IMR-90 (cell line): ENCODE results near the gene AXL. TPM values are rescaled to one million over a fixed set of nuclear protein-coding genes. Genes with fewer than 3 reads are reported as not detected.

ENCODE experiments used
- ATAC-seq: fragments of 200-7000 bp; cut with Tn5 transposase; 2 replicates; pipeline ENCODE4 v1.9.1; 2020; ENCODE audit warnings: low read depth, mild to moderate bottlenecking, moderate library complexity
- BruUV-seq: library from RNA; stranded (reverse); fragments of 400-500 nt; replicated peaks from 2 replicates; lab custom pipeline; 2021; lab: Mats Ljungman, UMichigan
- CTCF ChIA-PET: fragments of 300-600 bp; formaldehyde crosslinking; extraction: SDS; loops from one replicate; lab custom pipeline; 2021; ENCODE audit warnings: antibody characterized with exemption; lab: Yijun Ruan, JAX
- POLR2A ChIA-PET: fragments of 300-600 bp; sonication (Branson Sonifier 250); formaldehyde crosslinking; loops from one replicate; lab custom pipeline; 2022; ENCODE audit warnings: antibody characterized with exemption; ENCODE audit not compliant: unreplicated experiment; lab: Charles Lee
- DNase-seq: peaks from one replicate; pipeline ENCODE4 v3.0.0; 2013
- H2AFZ ChIP-seq: replicated peaks from 2 replicates; pipeline ENCODE3; 2013; ENCODE audit warnings: low read length, mild to moderate bottlenecking; ENCODE audit not compliant: poor library complexity
- H2AK5ac ChIP-seq: 2 replicates; pipeline ENCODE4 v1.6.1; 2013; ENCODE audit warnings: low read depth, low read length, inconsistent platforms
- H2AK9ac ChIP-seq: replicated peaks from 2 replicates; pipeline ENCODE3; 2013; ENCODE audit warnings: mild to moderate bottlenecking, low read depth, low read length, moderate library complexity; ENCODE audit not compliant: poor library complexity
- H2BK120ac ChIP-seq: 2 replicates; pipeline ENCODE4 v1.6.1; 2013; ENCODE audit warnings: low read depth, low read length, inconsistent platforms
- H2BK15ac ChIP-seq: 3 replicates; pipeline ENCODE4 v1.6.1; 2013; ENCODE audit warnings: low read depth, low read length, inconsistent platforms
- H2BK20ac ChIP-seq: 2 replicates; pipeline ENCODE4 v1.6.1; 2013; ENCODE audit warnings: low read depth, mild to moderate bottlenecking, inconsistent platforms, low read length, moderate library complexity
- H2BK5ac ChIP-seq: 2 replicates; pipeline ENCODE4 v1.6.1; 2013; ENCODE audit warnings: mild to moderate bottlenecking, low read depth, low read length, inconsistent platforms; ENCODE audit not compliant: poor library complexity, severe bottlenecking
- H3K14ac ChIP-seq: replicated peaks from 2 replicates; pipeline ENCODE4 v1.6.1; 2013; ENCODE audit warnings: low read depth, low read length, inconsistent platforms
- H3K18ac ChIP-seq: 2 replicates; pipeline ENCODE4 v1.6.1; 2013; ENCODE audit warnings: low read depth, low read length, control low read depth
- H3K23ac ChIP-seq: 2 replicates; pipeline ENCODE4 v1.6.1; 2013; ENCODE audit warnings: low read depth, low read length, inconsistent platforms
- H3K27ac ChIP-seq: 2 replicates; pipeline ENCODE4 v1.5.1; 2013; ENCODE audit warnings: mild to moderate bottlenecking, control low read depth, low read length; ENCODE audit not compliant: insufficient read depth
- H3K27me3 ChIP-seq: 2 replicates; pipeline ENCODE4 v1.6.1; 2013; ENCODE audit warnings: low read length; ENCODE audit not compliant: control insufficient read depth, insufficient read depth
- H3K36me3 ChIP-seq: 2 replicates; pipeline ENCODE4 v1.6.1; 2013; ENCODE audit warnings: low read length, mixed read lengths; ENCODE audit not compliant: control insufficient read depth, insufficient read depth
- H3K4ac ChIP-seq: 2 replicates; pipeline ENCODE4 v1.6.1; 2013; ENCODE audit warnings: low read depth, low read length, inconsistent platforms
- H3K4me1 ChIP-seq: 2 replicates; pipeline ENCODE4 v1.6.1; 2013; ENCODE audit warnings: low read length, mixed read lengths; ENCODE audit not compliant: control insufficient read depth, insufficient read depth
- H3K4me2 ChIP-seq: 2 replicates; pipeline ENCODE4 v1.6.1; 2013; ENCODE audit warnings: low read depth, mild to moderate bottlenecking, control low read depth, low read length, moderate library complexity
- H3K4me3 ChIP-seq: 2 replicates; pipeline ENCODE4 v1.5.1; 2013; ENCODE audit warnings: low read depth, mild to moderate bottlenecking, control low read depth, low read length, moderate library complexity; ENCODE audit not compliant: insufficient read depth
- H3K56ac ChIP-seq: 2 replicates; pipeline ENCODE4 v1.6.1; 2013; ENCODE audit warnings: low read length, inconsistent platforms; ENCODE audit not compliant: insufficient read depth; ENCODE audit errors: extremely low read depth
- H3K79me1 ChIP-seq, 2 experiments: 2 replicates each; pipeline ENCODE4 v1.6.1; 2013; ENCODE audit warnings: low read length in 2 of 2, inconsistent platforms in 1 of 2, low read depth in 1 of 2
- H3K9ac ChIP-seq: 2 replicates; pipeline ENCODE4 v1.6.1; 2013; ENCODE audit warnings: low read depth, low read length, control low read depth
- H3K9me1 ChIP-seq: 2 replicates; pipeline ENCODE4 v1.6.1; 2013; ENCODE audit warnings: low read length, inconsistent platforms; ENCODE audit not compliant: insufficient read depth
- H3K9me3 ChIP-seq: 2 replicates; pipeline ENCODE4 v1.6.1; 2013; ENCODE audit warnings: low read length; ENCODE audit not compliant: control insufficient read depth, insufficient read depth
- H4K20me1 ChIP-seq: 2 replicates; pipeline ENCODE4 v1.6.1; 2013; ENCODE audit warnings: low read length, inconsistent platforms; ENCODE audit not compliant: insufficient read depth
- H4K5ac ChIP-seq: 2 replicates; pipeline ENCODE4 v1.6.1; 2013; ENCODE audit warnings: mild to moderate bottlenecking, low read depth, low read length, control low read depth
- H4K8ac ChIP-seq, 2 experiments: 2 replicates each; pipeline ENCODE4 v1.6.1; 2013; ENCODE audit warnings: low read depth in 2 of 2, low read length in 2 of 2, control low read depth in 1 of 2, inconsistent platforms in 1 of 2
- H4K91ac ChIP-seq: 2 replicates; pipeline ENCODE4 v1.6.1; 2013; ENCODE audit warnings: low read depth, low read length, inconsistent platforms; ENCODE audit not compliant: insufficient read depth
- FOS ChIP-seq: fragments of 150-350 bp; IDR thresholded peaks from 2 replicates; pipeline ENCODE4 v1.6.1; 2016; ENCODE audit warnings: low read depth, low read length
- MAZ ChIP-seq: IDR thresholded peaks from 2 replicates; pipeline ENCODE4 v1.6.1; 2012; ENCODE audit warnings: low read depth, mild to moderate bottlenecking, low read length, improper control_type of control experiment, moderate library complexity, borderline replicate concordance
- POLR2A ChIP-seq: IDR thresholded peaks from 2 replicates; pipeline ENCODE4 v1.6.1; 2012; ENCODE audit warnings: mild to moderate bottlenecking, low read depth, low read length
- RFX5 ChIP-seq: IDR thresholded peaks from 2 replicates; pipeline ENCODE4 v1.8.0; 2012; ENCODE audit warnings: low read depth, mild to moderate bottlenecking, low read length, moderate library complexity
- WGBS, 2 experiments: methylation state at CpG; one replicate each; pipeline versions ENCODE4 v1.1.5 to v1.1.7; 2013; ENCODE audit warnings: missing lambda C conversion rate in 2 of 2; ENCODE audit not compliant: insufficient read length in 1 of 2; ENCODE audit errors: extremely low coverage in 2 of 2; 5-methylcytosine and 5-hydroxymethylcytosine counted together
- dilution Hi-C: fragments of 300-500 bp; cut with HindIII; formaldehyde crosslinking; loops from one replicate; pipeline ENCODE4 v1.14.3; 2018; ENCODE audit warnings: low sequenced_read_pairs; ENCODE audit not compliant: unreplicated experiment
- in situ Hi-C: fragments of 300-500 bp; cut with MboI; formaldehyde crosslinking; loops from 3 replicates; pipeline ENCODE4 v1.14.3; 2019; ENCODE audit warnings: low sequenced_read_pairs, inconsistent platforms, mixed read lengths
- intact Hi-C: fragments of 100-400 bp; cut with micrococcal nuclease; formaldehyde crosslinking; loops from 2 replicates; pipeline ENCODE4 v1.10.0; 2022
- polyA plus RNA-seq, 3 experiments: library from polyadenylated mRNA; depleted of rRNA; stranded (reverse); fragments of >200 nt; gene quantifications; 2 replicates each; pipeline ENCODE4 v1.2.3, GENCODE V29; 2012; ENCODE audit warnings: low replicate concordance in 1 of 3
- total RNA-seq: library from RNA; depleted of rRNA; stranded (reverse); fragments of >200 nt; gene quantifications from 2 replicates; pipeline ENCODE4 v1.2.3, GENCODE V29; 2012
- TF ChIP-seq, protein P1 (sequence below): fragments of 150-350 bp; IDR thresholded peaks from 2 replicates; pipeline ENCODE4 v1.6.1; 2016; ENCODE audit warnings: low read depth, mild to moderate bottlenecking, low read length, moderate library complexity, borderline replicate concordance

AXL gene
- total and polyA plus RNA-seq, 2 of the 4 experiments (the other 2 are of a cell fraction) = 212 to 466 TPM

DNA sequence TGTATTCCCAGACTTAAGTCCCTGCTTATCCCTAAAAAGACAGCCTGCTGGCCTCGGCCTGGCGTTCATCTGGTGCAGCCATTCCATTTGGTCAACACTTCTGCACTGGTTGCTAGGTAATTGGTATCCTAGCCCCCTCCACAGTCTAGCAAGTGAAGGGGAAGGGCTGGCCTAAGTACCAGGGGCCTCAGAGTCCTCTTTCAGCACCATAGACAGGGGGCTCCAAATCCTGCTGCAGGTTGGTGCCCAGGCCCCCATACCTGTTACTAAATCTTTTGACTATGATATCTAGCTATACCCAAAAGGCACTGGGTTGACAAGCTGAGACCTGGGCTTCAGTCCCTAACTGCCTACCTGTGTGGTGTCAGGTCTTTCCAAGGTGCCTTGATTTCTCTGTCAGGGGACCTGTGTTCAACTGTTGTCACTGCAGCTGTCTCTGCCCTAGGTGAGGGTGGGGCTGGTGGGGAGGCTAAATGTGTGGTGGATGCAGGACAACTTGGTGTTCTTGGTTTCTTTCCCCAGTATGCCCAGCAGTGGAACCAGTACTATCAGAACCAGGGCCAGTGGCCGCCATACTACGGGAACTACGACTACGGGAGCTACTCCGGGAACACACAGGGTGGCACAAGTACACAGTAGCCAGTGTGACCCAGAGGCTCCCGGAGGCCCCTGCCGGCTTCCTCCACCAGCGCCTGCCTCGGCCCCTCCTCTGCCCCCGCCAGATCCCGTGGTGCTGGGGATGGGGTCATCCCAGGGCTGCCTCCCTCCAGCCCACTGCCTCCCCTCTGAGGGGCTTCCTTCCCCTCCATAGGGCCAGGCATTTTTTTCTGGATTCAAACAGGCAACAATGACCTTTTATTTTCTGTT lies 87.1 kb downstream of the AXL start:
- Histone ChIP-seq H3K23ac (no peak overlapping the region), H3K4me2 (no peak overlapping the region), H4K8ac (no peak overlapping the region), H2AFZ (no peak overlapping the region), H2AK9ac (no peak overlapping the region), H3K4me3 (no peak overlapping the region), H3K14ac (no peak overlapping the region), H3K79me1 (peaks cover 14 to 38% of the 10 kb centered on the region in 2 experiments), H2BK15ac (no peak overlapping the region), H3K18ac (no peak overlapping the region), H3K9me1 (no peaks in the 10 kb centered on the region), H3K9ac (no peak overlapping the region), H2BK5ac (no peak overlapping the region), H3K27me3 (no peaks in the 10 kb centered on the region), H4K20me1 (peaks cover 17% of the 10 kb centered on the region; the same call in 1 of the 2 replicates), H2BK120ac (no peak overlapping the region), H3K27ac (no peak overlapping the region), H3K56ac (no peak overlapping the region), H2BK20ac (no peak overlapping the region), H4K91ac (no peak overlapping the region), H2AK5ac (no peak overlapping the region), H3K9me3 (no peaks in the 10 kb centered on the region), H3K4ac (no peak overlapping the region), H3K4me1 (peaks cover 7% of the 10 kb centered on the region), H4K5ac (no peak overlapping the region), H3K36me3 (peaks cover 52% of the 10 kb centered on the region)
- CTCF ChIA-PET = no interaction called here
- POLR2A ChIA-PET = no interaction called here
- dilution Hi-C loops = no loop called here
- BruUV-seq = no TSS peak
- no peak for ATAC-seq
- intact Hi-C loops = no loop called here
- 86% methylated on average over 5 of the region's 13 CpGs; no CpG with 5 or more reads in 1 of the 2 experiments for WGBS, 2 experiments
- TF ChIP-seq FOS (no peak), POLR2A (no peak), RFX5 (no peak), MAZ (no peak)
- TF ChIP-seq, protein P1, sequence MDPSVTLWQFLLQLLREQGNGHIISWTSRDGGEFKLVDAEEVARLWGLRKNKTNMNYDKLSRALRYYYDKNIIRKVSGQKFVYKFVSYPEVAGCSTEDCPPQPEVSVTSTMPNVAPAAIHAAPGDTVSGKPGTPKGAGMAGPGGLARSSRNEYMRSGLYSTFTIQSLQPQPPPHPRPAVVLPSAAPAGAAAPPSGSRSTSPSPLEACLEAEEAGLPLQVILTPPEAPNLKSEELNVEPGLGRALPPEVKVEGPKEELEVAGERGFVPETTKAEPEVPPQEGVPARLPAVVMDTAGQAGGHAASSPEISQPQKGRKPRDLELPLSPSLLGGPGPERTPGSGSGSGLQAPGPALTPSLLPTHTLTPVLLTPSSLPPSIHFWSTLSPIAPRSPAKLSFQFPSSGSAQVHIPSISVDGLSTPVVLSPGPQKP = no peak
- in situ Hi-C loops = no loop called here
- DNase-seq = no peak
